H1 (cell line): Measurements from ENCODE around the gene MYO7B. TPM values are rescaled to one million over a fixed set of nuclear protein-coding genes. Genes with fewer than 3 reads are reported as not detected.
"Not testable (repeated sequence)": the region's sequence is repeated elsewhere in the genome, so short reads cannot be mapped to it uniquely, and the experiment has no call there.

Experiments
- CTCF ChIA-PET: fragments of 300-600 bp; sonication (Branson Sonifier 250); formaldehyde crosslinking; loops from one replicate; lab custom pipeline; 2021; ENCODE audit not compliant: partially characterized antibody; lab: Charles Lee
- POLR2A ChIA-PET: fragments of 300-600 bp; sonication (Branson Sonifier 250); formaldehyde crosslinking; loops from one replicate; lab custom pipeline; 2021; ENCODE audit warnings: inconsistent platforms; ENCODE audit not compliant: partially characterized antibody; lab: Charles Lee
- DNase-seq, 2 experiments: peaks; one replicate each; pipeline versions ENCODE4 v3.0.0 to v3.0.0-alpha.2; 2010 to 2022; ENCODE audit warnings: low spot score in 2 of 2, low read depth in 1 of 2, mixed read lengths in 1 of 2
- FAIRE-seq: peaks from 2 replicates; lab custom pipeline; 2011; peaks lifted over from hg19 to GRCh38; lab: Jason Lieb, UNC
- H2AFZ ChIP-seq: 2 replicates; pipeline ENCODE4 v1.8.1; 2012; ENCODE audit warnings: low read length, inconsistent platforms
- H2AK5ac ChIP-seq: 2 replicates; pipeline ENCODE4 v1.6.1; 2013; ENCODE audit warnings: low read depth, low read length
- H2BK120ac ChIP-seq: replicated peaks from 2 replicates; pipeline ENCODE3; 2013; ENCODE audit warnings: low read depth, low read length, inconsistent platforms
- H2BK12ac ChIP-seq: 2 replicates; pipeline ENCODE4 v1.6.1; 2013; ENCODE audit warnings: low read depth, low read length
- H2BK15ac ChIP-seq: 2 replicates; pipeline ENCODE4 v1.6.1; 2013; ENCODE audit warnings: low read length
- H2BK20ac ChIP-seq: 2 replicates; pipeline ENCODE4 v1.6.1; 2013; ENCODE audit warnings: low read length
- H2BK5ac ChIP-seq: 2 replicates; pipeline ENCODE4 v1.6.1; 2013; ENCODE audit warnings: low read depth, low read length
- H3K14ac ChIP-seq: 2 replicates; pipeline ENCODE4 v1.6.1; 2013; ENCODE audit warnings: inconsistent platforms; ENCODE audit not compliant: insufficient read length
- H3K18ac ChIP-seq: 2 replicates; pipeline ENCODE4 v1.6.1; 2013; ENCODE audit warnings: low read length; ENCODE audit errors: extremely low read depth
- H3K23ac ChIP-seq: 2 replicates; pipeline ENCODE4 v1.6.1; 2013; ENCODE audit warnings: inconsistent platforms; ENCODE audit not compliant: insufficient read length
- H3K23me2 ChIP-seq: 2 replicates; pipeline ENCODE4 v1.6.1; 2013; ENCODE audit warnings: low read depth, low read length
- H3K27ac ChIP-seq: 2 replicates; pipeline ENCODE4 v1.6.1; 2011; ENCODE audit warnings: low read depth, low read length, inconsistent platforms
- H3K27me3 ChIP-seq, 4 experiments: replicated peaks in 1 of 4; 1 replicate in 1 of 4; 2 replicates in 3 of 4; pipeline versions ENCODE4 v1.6.1 to v1.8.1; 2011 to 2013; ENCODE audit warnings: low read length in 3 of 4, mild to moderate bottlenecking in 3 of 4, inconsistent platforms in 2 of 4, mixed read lengths in 2 of 4, moderate library complexity in 1 of 4; ENCODE audit not compliant: control insufficient read depth in 3 of 4, insufficient read depth in 3 of 4; ENCODE audit errors: extremely low read depth in 1 of 4
- H3K36me3 ChIP-seq, 4 experiments: 2 replicates each; pipeline versions ENCODE4 v1.6.1 to v1.8.1; 2011 to 2013; ENCODE audit warnings: mild to moderate bottlenecking in 4 of 4, low read length in 3 of 4, moderate library complexity in 2 of 4, control low read depth in 1 of 4, inconsistent platforms in 1 of 4; ENCODE audit not compliant: insufficient read depth in 4 of 4, control insufficient read depth in 2 of 4
- H3K4ac ChIP-seq: replicated peaks from 2 replicates; pipeline ENCODE3; 2013; ENCODE audit warnings: low read length, low read depth, mixed read lengths, inconsistent platforms; ENCODE audit not compliant: insufficient read length
- H3K4me1 ChIP-seq, 4 experiments: replicated peaks in 1 of 4; 1 replicate in 1 of 4; 2 replicates in 3 of 4; pipeline versions ENCODE4 v1.6.1 to v1.8.1; 2011 to 2013; ENCODE audit warnings: low read length in 3 of 4, inconsistent platforms in 2 of 4, mixed read lengths in 1 of 4; ENCODE audit not compliant: insufficient read depth in 4 of 4, control insufficient read depth in 3 of 4
- H3K4me2 ChIP-seq, 2 experiments: 2 replicates each; pipeline versions ENCODE4 v1.6.1 to v1.8.1; 2011 to 2013; ENCODE audit warnings: low read depth in 2 of 2, low read length in 2 of 2, control low read depth in 1 of 2, inconsistent platforms in 1 of 2, mild to moderate bottlenecking in 1 of 2; ENCODE audit not compliant: insufficient read depth in 1 of 2
- H3K4me3 ChIP-seq, 4 experiments: fragments of 200-600, 300-600 bp in 1 of 4; sonication (generic), shearing (Covaris generic), sonication (Bioruptor Twin) in 1 of 4; 2 replicates each; pipeline versions ENCODE4 v1.5.1 to v1.8.1; 2011 to 2016; ENCODE audit warnings: low read length in 4 of 4, low read depth in 3 of 4, control low read depth in 2 of 4, inconsistent platforms in 2 of 4, mild to moderate bottlenecking in 2 of 4, mixed read lengths in 1 of 4, moderate library complexity in 1 of 4; ENCODE audit not compliant: insufficient read depth in 2 of 4; ENCODE audit errors: extremely low read depth in 1 of 4
- H3K56ac ChIP-seq: replicated peaks from 2 replicates; pipeline ENCODE3; 2013; ENCODE audit warnings: low read depth, mild to moderate bottlenecking, mixed read lengths, low read length, inconsistent platforms; ENCODE audit not compliant: insufficient read length
- H3K79me1 ChIP-seq: 2 replicates; pipeline ENCODE4 v1.6.1; 2013; ENCODE audit warnings: low read depth, low read length, control low read depth
- H3K79me2 ChIP-seq, 2 experiments: 2 replicates each; pipeline versions ENCODE4 v1.6.1 to v1.8.1; 2012 to 2013; ENCODE audit warnings: low read length in 2 of 2, mild to moderate bottlenecking in 2 of 2, inconsistent platforms in 1 of 2; ENCODE audit not compliant: insufficient read depth in 2 of 2, control insufficient read depth in 1 of 2
- H3K9ac ChIP-seq, 4 experiments: replicated peaks in 1 of 4; 1 replicate in 1 of 4; 2 replicates in 3 of 4; pipeline versions ENCODE4 v1.6.1 to v1.8.1; 2011 to 2013; ENCODE audit warnings: low read depth in 3 of 4, low read length in 3 of 4, control low read depth in 2 of 4, mild to moderate bottlenecking in 2 of 4, moderate library complexity in 2 of 4, inconsistent platforms in 1 of 4; ENCODE audit errors: extremely low read depth in 1 of 4
- H3K9me3 ChIP-seq, 2 experiments: 2 replicates each; pipeline versions ENCODE4 v1.6.1 to v1.8.1; 2012 to 2013; ENCODE audit warnings: mild to moderate bottlenecking in 2 of 2, moderate library complexity in 2 of 2, control low read depth in 1 of 2, inconsistent platforms in 1 of 2, low read depth in 1 of 2, low read length in 1 of 2, mixed read lengths in 1 of 2; ENCODE audit not compliant: insufficient read depth in 2 of 2
- H4K20me1 ChIP-seq, 2 experiments: replicated peaks in 1 of 2; 2 replicates each; pipeline versions ENCODE3 to v1.8.1; 2011 to 2013; ENCODE audit warnings: inconsistent platforms in 2 of 2, low read length in 2 of 2, mild to moderate bottlenecking in 1 of 2; ENCODE audit not compliant: insufficient read depth in 2 of 2, control insufficient read depth in 1 of 2
- H4K5ac ChIP-seq: 2 replicates; pipeline ENCODE4 v1.6.1; 2013; ENCODE audit warnings: low read length, low read depth, mixed read lengths, inconsistent platforms; ENCODE audit not compliant: insufficient read length
- H4K8ac ChIP-seq: 2 replicates; pipeline ENCODE4 v1.8.0; 2013; ENCODE audit warnings: mild to moderate bottlenecking, moderate library complexity, low read length, inconsistent platforms; ENCODE audit not compliant: insufficient read depth; ENCODE audit errors: extremely low read depth
- H4K91ac ChIP-seq: replicated peaks from 2 replicates; pipeline ENCODE3; 2013; ENCODE audit warnings: low read length, mixed read lengths, inconsistent platforms; ENCODE audit not compliant: insufficient read length
- CTBP2 ChIP-seq: IDR thresholded peaks from 2 replicates; pipeline ENCODE4 v1.7.0; 2011; ENCODE audit warnings: borderline replicate concordance, mild to moderate bottlenecking, moderate library complexity, mixed read lengths, low read length; ENCODE audit not compliant: insufficient read depth, insufficient read length
- E2F6 ChIP-seq: IDR thresholded peaks from 2 replicates; pipeline ENCODE4 v1.6.1; 2012; ENCODE audit warnings: inconsistent platforms
- EGR1 ChIP-seq: IDR thresholded peaks from 2 replicates; pipeline ENCODE4 v1.6.1; 2011; ENCODE audit warnings: low read depth, low read length, borderline replicate concordance
- GABPA ChIP-seq: IDR thresholded peaks from 2 replicates; pipeline ENCODE4 v1.6.1; 2011; ENCODE audit warnings: mild to moderate bottlenecking, low read length, moderate library complexity, borderline replicate concordance; ENCODE audit not compliant: insufficient read depth
- GTF2F1 ChIP-seq: IDR thresholded peaks from 2 replicates; pipeline ENCODE4 v1.6.1; 2012; ENCODE audit warnings: low read depth, low read length, improper control_type of control experiment, borderline replicate concordance
- HDAC2 ChIP-seq, 2 experiments: fragments of 300-600 bp in 1 of 2; sonication (generic) in 1 of 2; IDR thresholded peaks; 2 replicates each; pipeline ENCODE4 v1.6.1; 2011 to 2012; ENCODE audit warnings: low read depth in 2 of 2, low read length in 2 of 2, mild to moderate bottlenecking in 2 of 2, moderate library complexity in 2 of 2, borderline replicate concordance in 1 of 2, inconsistent platforms in 1 of 2
- PHF8 ChIP-seq: fragments of 200-600 bp; sonication (generic); conservative IDR thresholded peaks from 2 replicates; pipeline ENCODE4 v1.7.1; 2012; ENCODE audit warnings: low read depth, mild to moderate bottlenecking, inconsistent platforms, low read length, moderate library complexity
- RXRA ChIP-seq: IDR thresholded peaks from 2 replicates; pipeline ENCODE4 v1.6.1; 2011; ENCODE audit warnings: low read depth, mild to moderate bottlenecking, low read length, moderate library complexity; ENCODE audit not compliant: insufficient read depth
- SP2 ChIP-seq: IDR thresholded peaks from 2 replicates; pipeline ENCODE4 v1.6.1; 2012; ENCODE audit warnings: mild to moderate bottlenecking, low read length, inconsistent platforms
- TEAD4 ChIP-seq: IDR thresholded peaks from 2 replicates; pipeline ENCODE4 v1.6.1; 2012; ENCODE audit warnings: low read depth, low read length, inconsistent platforms, mixed read lengths
- WGBS, 2 experiments: shearing (Covaris generic) in 1 of 2; methylation state at CpG; one replicate each; pipeline versions ENCODE4 v1.1.6 to v1.1.7; 2013 to 2015; ENCODE audit warnings: low lambda C conversion rate in 2 of 2, mixed read lengths in 2 of 2, inconsistent platforms in 1 of 2, low coverage in 1 of 2, missing lambda C conversion rate in 1 of 2; ENCODE audit not compliant: insufficient replicate concordance in 2 of 2, insufficient coverage in 1 of 2, insufficient read length in 1 of 2; ENCODE audit errors: extremely low coverage in 1 of 2, missing lambda C conversion rate in 1 of 2; 5-methylcytosine and 5-hydroxymethylcytosine counted together
- polyA plus RNA-seq, 7 experiments: library from polyadenylated mRNA; depleted of rRNA in 3 of 7; stranded (reverse) in 5 of 7; unstranded in 2 of 7; fragments of >200 nt in 5 of 7; fragments of 200-250 nt in 2 of 7; gene quantifications; 1 replicate in 5 of 7; 2 replicates in 1 of 7; 4 replicates in 1 of 7; pipeline versions ENCODE4 v1.2.1 to v1.2.3, GENCODE V29; 2011 to 2013; ENCODE audit warnings: missing spikeins in 2 of 7, mixed read lengths in 2 of 7
- total RNA-seq: library from RNA; stranded (reverse); fragmentation: NEBNext Ultra II Directional; extraction: Animal tissue kit (Norgen Biotek cat#: 25700); gene quantifications from 2 replicates; pipeline ENCODE4 v1.2.1, GENCODE V29; 2021

MYO7B gene
- total and polyA plus RNA-seq, 2 of the 8 experiments (the other 6 are each of a cell fraction or from before 2014, with no cell fraction given), result not detected

GRCh38 chr2:127570282-127571250, 35.1 kb downstream of the MYO7B start (continued):
- TF ChIP-seq SP2, result no peak
- TF ChIP-seq GTF2F1, result no peak
- no peak for TF ChIP-seq TEAD4
- TF ChIP-seq GABPA, result no peak
- TF ChIP-seq E2F6, result no peak
- TF ChIP-seq RXRA, result no peak
- no peak for TF ChIP-seq HDAC2 (IDR thresholded peaks at IDR 0.05; ENCODE audit: borderline replicate concordance in 1 of 2, low read depth in 2 of 2, low read length in 2 of 2)
- no peak for TF ChIP-seq PHF8
- TF ChIP-seq EGR1, result no peak
- TF ChIP-seq CTBP2, result no peak

DNA sequence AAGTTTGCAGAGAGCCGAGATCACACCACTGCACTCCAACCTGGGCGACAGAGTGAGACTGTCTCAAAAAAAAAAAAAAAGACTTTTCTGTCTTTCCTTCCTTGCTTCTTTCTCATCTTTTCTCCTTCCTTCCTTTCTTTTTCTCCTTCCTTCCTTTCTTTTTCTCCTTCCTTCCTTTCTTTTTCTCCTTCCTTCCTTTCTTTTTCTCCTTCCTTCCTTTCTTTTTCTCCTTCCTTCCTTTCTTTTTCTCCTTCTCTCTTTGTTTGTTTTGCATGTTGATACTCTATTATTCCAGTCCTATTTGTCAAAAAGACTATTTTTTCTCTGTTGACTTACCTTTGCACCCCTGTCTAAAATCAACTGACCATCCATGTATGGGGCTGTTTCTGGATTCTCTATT, 36.9 kb downstream of the MYO7B start:
- not testable (repeated sequence) for H3K23ac ChIP-seq, FAIRE-seq

More for the DNA sequence above, 36.9 kb downstream of the MYO7B start:
- CTCF ChIA-PET, H3K4me2 ChIP-seq, H3K4me3 ChIP-seq, H3K9me3 ChIP-seq, H3K56ac ChIP-seq, H3K79me1 ChIP-seq, H4K8ac ChIP-seq, POLR2A ChIA-PET, H3K4me1 ChIP-seq, H3K14ac ChIP-seq, H2BK120ac ChIP-seq, H3K27ac ChIP-seq, H2AK5ac ChIP-seq, H3K36me3 ChIP-seq, H4K5ac ChIP-seq, H3K9ac ChIP-seq, H2AFZ ChIP-seq, H2BK12ac ChIP-seq, DNase-seq, H2BK20ac ChIP-seq, H3K27me3 ChIP-seq, H3K23me2 ChIP-seq, H2BK15ac ChIP-seq, H3K4ac ChIP-seq, H3K18ac ChIP-seq, H4K20me1 ChIP-seq, H4K91ac ChIP-seq, H2BK5ac ChIP-seq, H3K79me2 ChIP-seq: not testable (repeated sequence)
- WGBS, 2 experiments, result 76% methylated on average over 2 of the region's 2 CpGs; no CpG with 5 or more reads in 1 of the 2 experiments
